DMS53 treated with DMSO at 0.1 percent for 48 hours (cell line): ENCODE data around the gene NR5A1.

Experiments used
- DNase-seq: peaks from one replicate; lab custom pipeline; 2025; ENCODE audit not compliant: unreplicated experiment; lab: John Stamatoyannopoulos, UW

NR5A1 gene

GRCh38 chr9:124500028-124500795, 7.0 kb downstream of the NR5A1 start:
- no peak for DNase-seq

- no peak for DNase-seq
These were observed 8.0 kb downstream of the NR5A1 start for GRCh38 chr9:124499216-124499615.

- DNase-seq: no peak
These were observed 8.6 kb downstream of the NR5A1 start for GRCh38 chr9:124498499-124499146.

GRCh38 chr9:124498040-124498439, 9.2 kb downstream of the NR5A1 start:
- DNase-seq: no peak

GRCh38 chr9:124497441-124497840, 9.8 kb downstream of the NR5A1 start:
- DNase-seq: no peak

- no peak for DNase-seq
These were observed 10.7 kb downstream of the NR5A1 start for GRCh38 chr9:124496463-124496862.

GRCh38 chr9:124496075-124496449, 11.1 kb downstream of the NR5A1 start:
- DNase-seq: no peak

- DNase-seq: no peak
These were observed 11.8 kb downstream of the NR5A1 start for GRCh38 chr9:124495126-124496074.

GRCh38 chr9:124493794-124494479, 13.3 kb downstream of the NR5A1 start:
- no peak for DNase-seq

- DNase-seq: no peak
These were observed 14.0 kb downstream of the NR5A1 start for GRCh38 chr9:124493218-124493617.

- no peak for DNase-seq
These were observed 14.4 kb downstream of the NR5A1 start for GRCh38 chr9:124492818-124493217.

- no peak for DNase-seq
These were observed 15.9 kb downstream of the NR5A1 start for GRCh38 chr9:124491049-124491975.

GRCh38 chr9:124490004-124490403, 17.2 kb downstream of the NR5A1 start:
- no peak for DNase-seq

GRCh38 chr9:124489222-124489621, 18.0 kb downstream of the NR5A1 start:
- DNase-seq: no peak

GRCh38 chr9:124488641-124489210, 18.5 kb downstream of the NR5A1 start:
- no peak for DNase-seq

- no peak for DNase-seq
These were observed 19.7 kb downstream of the NR5A1 start for GRCh38 chr9:124487260-124488182.

GRCh38 chr9:124486778-124487259, 20.4 kb downstream of the NR5A1 start:
- no peak for DNase-seq

- no peak for DNase-seq
These were observed 21.3 kb downstream of the NR5A1 start for GRCh38 chr9:124485936-124486335.
